ENCODE measurements around the gene APOH.

The APOH gene

GRCh38 chr17:66211047-66211810 is 18.0 kb downstream of the APOH start:
- Histone ChIP-seq H2AFZ (ENCODE audit: low read depth, low read length) (no peak overlapping the region), H3K79me2 (ENCODE audit: insufficient read depth, low read length) (no peaks in the 10 kb centered on the region), H3K27me3 (ENCODE audit: insufficient read depth, low read length, poor library complexity) (no peaks in the 10 kb centered on the region), H3K4me1 (ENCODE audit: insufficient read depth, low read length) (no peaks in the 10 kb centered on the region), H3K9me3 (ENCODE audit: insufficient read depth, low read length, severe bottlenecking) (no peaks in the 10 kb centered on the region), H3K9ac (ENCODE audit: low read depth, low read length) (no peak overlapping the region), H3K4me3 (ENCODE audit: low read depth in 1 of 2, low read length in 2 of 2) (no peak overlapping the region), H3K4me2 (ENCODE audit: insufficient read depth, low read length) (no peak overlapping the region), H3K36me3 (ENCODE audit: insufficient read depth, low read length) (no peaks in the 10 kb centered on the region), H3K27ac (ENCODE audit: low read length) (no peak overlapping the region), H4K20me1 (ENCODE audit: insufficient read depth, low read length) (no peaks in the 10 kb centered on the region)
- TF ChIP-seq EZH2 (IDR thresholded peaks at IDR 0.05; ENCODE audit: borderline replicate concordance, low read depth, low read length, severe bottlenecking) (no peak), CTCF (IDR thresholded peaks at IDR 0.05; ENCODE audit: borderline replicate concordance, extremely low read depth, low read length, poor library complexity, severe bottlenecking) (no peak)
- ATAC-seq (ENCODE audit: insufficient read depth, low read depth): no peak
- DNase-seq: no peak

GRCh38 chr17:66210208-66210574 is 19.0 kb downstream of the APOH start:
- H2AFZ ChIP-seq (ENCODE audit: low read depth, low read length): no peak overlapping the region
- TF ChIP-seq EZH2 (IDR thresholded peaks at IDR 0.05; ENCODE audit: borderline replicate concordance, low read depth, low read length, severe bottlenecking): no peak
- no peak for TF ChIP-seq CTCF (IDR thresholded peaks at IDR 0.05; ENCODE audit: borderline replicate concordance, extremely low read depth, low read length, poor library complexity, severe bottlenecking)
- no peaks in the 10 kb centered on the region for H3K79me2 ChIP-seq (ENCODE audit: insufficient read depth, low read length)
- H3K4me1 ChIP-seq (ENCODE audit: insufficient read depth, low read length): no peaks in the 10 kb centered on the region
- no peaks in the 10 kb centered on the region for H3K9me3 ChIP-seq (ENCODE audit: insufficient read depth, low read length, severe bottlenecking)
- no peak for ATAC-seq (ENCODE audit: insufficient read depth, low read depth)
- no peak overlapping the region for H3K4me2 ChIP-seq (ENCODE audit: insufficient read depth, low read length)
- H3K36me3 ChIP-seq (ENCODE audit: insufficient read depth, low read length): no peaks in the 10 kb centered on the region
- no peak overlapping the region for H3K27ac ChIP-seq (ENCODE audit: low read length)
- no peak for DNase-seq
- H3K4me3 ChIP-seq (ENCODE audit: low read depth in 1 of 2, low read length in 2 of 2): no peak overlapping the region
- H3K27me3 ChIP-seq (ENCODE audit: insufficient read depth, low read length, poor library complexity): no peaks in the 10 kb centered on the region
- no peak overlapping the region for H3K9ac ChIP-seq (ENCODE audit: low read depth, low read length)
- no peaks in the 10 kb centered on the region for H4K20me1 ChIP-seq (ENCODE audit: insufficient read depth, low read length)

- H3K4me2 ChIP-seq (ENCODE audit: insufficient read depth, low read length): no peak overlapping the region
- no peaks in the 10 kb centered on the region for H3K9me3 ChIP-seq (ENCODE audit: insufficient read depth, low read length, severe bottlenecking)
- no peak overlapping the region for H2AFZ ChIP-seq (ENCODE audit: low read depth, low read length)
- no peaks in the 10 kb centered on the region for H3K27me3 ChIP-seq (ENCODE audit: insufficient read depth, low read length, poor library complexity)
- no peak overlapping the region for H3K9ac ChIP-seq (ENCODE audit: low read depth, low read length)
- ATAC-seq (ENCODE audit: insufficient read depth, low read depth) (no peak), DNase-seq (no peak)
- no peaks in the 10 kb centered on the region for H4K20me1 ChIP-seq (ENCODE audit: insufficient read depth, low read length)
- H3K36me3 ChIP-seq (ENCODE audit: insufficient read depth, low read length): no peaks in the 10 kb centered on the region
- no peak overlapping the region for H3K4me3 ChIP-seq (ENCODE audit: low read depth in 1 of 2, low read length in 2 of 2)
- H3K4me1 ChIP-seq (ENCODE audit: insufficient read depth, low read length): no peaks in the 10 kb centered on the region
- H3K27ac ChIP-seq (ENCODE audit: low read length): no peak overlapping the region
- TF ChIP-seq EZH2 (IDR thresholded peaks at IDR 0.05; ENCODE audit: borderline replicate concordance, low read depth, low read length, severe bottlenecking) (no peak), CTCF (IDR thresholded peaks at IDR 0.05; ENCODE audit: borderline replicate concordance, extremely low read depth, low read length, poor library complexity, severe bottlenecking) (no peak)
- no peaks in the 10 kb centered on the region for H3K79me2 ChIP-seq (ENCODE audit: insufficient read depth, low read length)
Observed at GRCh38 chr17:66207936-66208335, 21.3 kb downstream of the APOH start.

Measured in DND-41 (cell line).